Muscle layer of colon (tissue), 2 donors: ENCODE data around the gene RNF212.
"Not testable (repeated sequence)": the region's sequence is repeated elsewhere in the genome, so short reads cannot be mapped to it uniquely, and the experiment has no call there.

Experiments used
- H3K27ac ChIP-seq: one replicate; pipeline ENCODE4 v1.7.0; 2013; ENCODE audit warnings: low read depth, mild to moderate bottlenecking, low read length, moderate library complexity
- H3K27me3 ChIP-seq, 2 donors: one replicate each; pipeline ENCODE4 v1.7.0; 2013; ENCODE audit warnings: low read length in 2 of 2, mild to moderate bottlenecking in 2 of 2; ENCODE audit not compliant: insufficient read depth in 2 of 2, control insufficient read depth in 1 of 2
- H3K36me3 ChIP-seq: one replicate; pipeline ENCODE4 v1.7.0; 2013; ENCODE audit warnings: mild to moderate bottlenecking, low read length; ENCODE audit not compliant: insufficient read depth
- H3K4me1 ChIP-seq: one replicate; pipeline ENCODE4 v1.7.0; 2013; ENCODE audit warnings: mild to moderate bottlenecking, low read length; ENCODE audit not compliant: insufficient read depth
- H3K4me3 ChIP-seq, 2 donors: one replicate each; pipeline ENCODE4 v1.7.0; 2013; ENCODE audit warnings: low read length in 2 of 2, low read depth in 1 of 2, mild to moderate bottlenecking in 1 of 2, moderate library complexity in 1 of 2
- H3K9ac ChIP-seq: one replicate; pipeline ENCODE4 v1.7.0; 2013; ENCODE audit warnings: low read length
- H3K9me3 ChIP-seq: one replicate; pipeline ENCODE4 v1.7.0; 2013; ENCODE audit warnings: mild to moderate bottlenecking, low read length
- donor health status: abdominal sarcoma.
- donor health status: Adenocarcinoma of cecum.

The RNF212 gene

DNA sequence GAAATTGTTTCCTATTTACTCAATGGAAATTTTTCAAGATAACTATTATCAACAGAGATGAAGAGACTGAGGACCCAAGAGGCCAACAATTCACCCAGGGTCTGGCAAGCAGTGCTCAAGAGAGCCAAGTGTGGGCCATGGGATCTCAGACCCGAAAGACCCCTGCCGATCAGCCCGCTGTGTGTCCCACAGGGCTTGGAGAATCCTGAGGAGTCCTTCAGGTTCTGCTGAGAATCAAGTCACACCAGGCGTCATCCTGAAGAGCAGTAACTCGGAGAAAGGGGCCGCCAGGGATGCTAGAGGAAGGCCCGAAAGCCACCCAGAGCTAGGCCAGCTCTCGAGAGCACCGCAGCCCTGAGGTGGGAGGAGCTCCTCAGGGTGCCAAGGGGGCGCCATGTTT is 53.2 kb downstream of the RNF212 start:
- H3K9me3 ChIP-seq: no peaks in the 10 kb centered on the region
- no peaks in the 10 kb centered on the region for H3K4me1 ChIP-seq
- no peak overlapping the region for H3K27ac ChIP-seq
- H3K9ac ChIP-seq: no peak overlapping the region
- no peak overlapping the region for H3K4me3 ChIP-seq
- peaks cover 13 to 47% of the 10 kb centered on the region in 2 donors for H3K27me3 ChIP-seq
- H3K36me3 ChIP-seq: no peaks in the 10 kb centered on the region

DNA sequence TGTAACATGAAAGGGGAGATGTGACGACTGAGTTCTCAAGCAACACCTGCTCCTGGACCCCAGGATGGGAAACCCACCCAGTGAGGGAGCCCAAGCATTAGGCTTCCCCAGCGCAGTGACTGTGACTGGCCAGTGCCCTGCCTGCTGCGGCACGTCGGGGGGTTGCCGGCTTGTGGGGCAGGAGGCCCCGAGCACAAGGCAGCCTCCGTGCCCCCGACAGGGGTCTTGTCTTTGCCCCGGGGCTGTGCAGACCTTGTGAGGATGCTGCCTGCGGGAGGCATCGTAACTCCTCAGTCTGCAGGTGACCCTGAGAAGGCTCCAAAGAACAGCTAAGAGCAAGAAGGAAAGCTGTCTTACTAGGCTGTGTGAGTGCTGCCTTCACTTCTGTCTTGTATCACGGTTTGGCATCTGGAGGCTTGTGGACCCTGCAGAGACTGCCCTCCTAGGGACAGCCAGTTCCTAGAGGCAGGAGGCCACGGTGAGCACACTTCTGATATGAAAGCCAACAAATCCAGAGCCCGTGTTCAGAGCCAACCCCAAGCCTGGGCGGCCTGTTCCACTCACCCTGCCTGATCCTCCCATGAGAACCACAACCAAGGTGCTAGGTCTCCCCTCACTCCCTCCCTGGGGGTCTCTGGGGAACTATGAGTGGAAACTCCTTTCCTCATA is 54.2 kb downstream of the RNF212 start:
- Histone ChIP-seq H3K9me3 (no peaks in the 10 kb centered on the region), H3K4me3 (no peak overlapping the region), H3K27ac (no peak overlapping the region), H3K4me1 (no peaks in the 10 kb centered on the region), H3K27me3 (peaks cover 13 to 48% of the 10 kb centered on the region in 2 donors), H3K36me3 (no peaks in the 10 kb centered on the region), H3K9ac (no peak overlapping the region)

GRCh38 chr4:1058198-1058996 is 55.0 kb downstream of the RNF212 start:
- Histone ChIP-seq H3K4me3 (no peak overlapping the region), H3K9me3 (no peaks in the 10 kb centered on the region), H3K27ac (no peak overlapping the region), H3K27me3 (peaks cover 13 to 51% of the 10 kb centered on the region in 2 donors), H3K9ac (no peak overlapping the region), H3K36me3 (no peaks in the 10 kb centered on the region), H3K4me1 (no peaks in the 10 kb centered on the region)

- no peaks in the 10 kb centered on the region for H3K36me3 ChIP-seq
- no peaks in the 10 kb centered on the region for H3K4me1 ChIP-seq
- H3K9me3 ChIP-seq: no peaks in the 10 kb centered on the region
- no peak overlapping the region for H3K4me3 ChIP-seq
- no peak overlapping the region for H3K27ac ChIP-seq
- H3K9ac ChIP-seq: no peak overlapping the region
- H3K27me3 ChIP-seq: peaks cover 18 to 61% of the 10 kb centered on the region in 2 donors
Measured at GRCh38 chr4:1057403-1057745, 56.0 kb downstream of the RNF212 start.

DNA sequence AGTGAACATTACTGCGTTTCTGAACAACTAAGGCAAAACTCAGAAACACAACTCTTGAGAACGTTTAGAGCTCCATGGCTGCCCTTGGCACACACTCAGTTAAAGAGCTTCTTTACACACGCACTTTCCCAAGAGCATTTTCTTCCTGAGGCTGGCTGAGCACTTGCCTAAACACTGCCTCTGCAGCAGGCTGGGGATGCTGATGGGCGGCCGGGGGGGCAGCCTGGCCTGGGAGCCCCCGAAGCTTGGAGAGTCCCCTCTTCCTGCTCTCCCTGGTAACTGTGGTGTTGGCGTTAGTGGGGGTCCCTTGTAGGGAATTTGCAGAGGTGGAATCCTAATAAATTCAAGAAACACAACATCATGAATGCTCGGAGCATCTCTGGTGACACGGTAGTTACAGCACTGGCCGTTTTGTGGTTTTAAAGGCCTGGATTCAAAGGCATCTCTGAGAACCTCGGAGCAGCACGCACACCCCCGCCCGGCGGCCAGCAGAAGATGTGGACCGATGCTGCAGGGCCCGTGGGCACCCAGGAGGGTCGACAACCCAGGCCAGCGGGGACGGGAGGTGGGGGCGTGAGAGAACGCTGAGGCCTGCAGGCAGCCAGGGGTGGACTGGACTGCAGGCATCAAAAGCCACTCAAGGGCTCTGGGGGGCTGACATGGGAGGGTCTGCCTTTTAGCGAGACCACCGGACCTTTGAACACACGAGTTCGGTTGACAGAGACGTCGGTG is 56.5 kb downstream of the RNF212 start:
- Histone ChIP-seq H3K9me3 (no peaks in the 10 kb centered on the region), H3K4me3 (no peak overlapping the region), H3K36me3 (no peaks in the 10 kb centered on the region), H3K4me1 (no peaks in the 10 kb centered on the region), H3K27ac (no peak overlapping the region), H3K9ac (no peak overlapping the region), H3K27me3 (peaks cover 18 to 66% of the 10 kb centered on the region in 2 donors)

DNA sequence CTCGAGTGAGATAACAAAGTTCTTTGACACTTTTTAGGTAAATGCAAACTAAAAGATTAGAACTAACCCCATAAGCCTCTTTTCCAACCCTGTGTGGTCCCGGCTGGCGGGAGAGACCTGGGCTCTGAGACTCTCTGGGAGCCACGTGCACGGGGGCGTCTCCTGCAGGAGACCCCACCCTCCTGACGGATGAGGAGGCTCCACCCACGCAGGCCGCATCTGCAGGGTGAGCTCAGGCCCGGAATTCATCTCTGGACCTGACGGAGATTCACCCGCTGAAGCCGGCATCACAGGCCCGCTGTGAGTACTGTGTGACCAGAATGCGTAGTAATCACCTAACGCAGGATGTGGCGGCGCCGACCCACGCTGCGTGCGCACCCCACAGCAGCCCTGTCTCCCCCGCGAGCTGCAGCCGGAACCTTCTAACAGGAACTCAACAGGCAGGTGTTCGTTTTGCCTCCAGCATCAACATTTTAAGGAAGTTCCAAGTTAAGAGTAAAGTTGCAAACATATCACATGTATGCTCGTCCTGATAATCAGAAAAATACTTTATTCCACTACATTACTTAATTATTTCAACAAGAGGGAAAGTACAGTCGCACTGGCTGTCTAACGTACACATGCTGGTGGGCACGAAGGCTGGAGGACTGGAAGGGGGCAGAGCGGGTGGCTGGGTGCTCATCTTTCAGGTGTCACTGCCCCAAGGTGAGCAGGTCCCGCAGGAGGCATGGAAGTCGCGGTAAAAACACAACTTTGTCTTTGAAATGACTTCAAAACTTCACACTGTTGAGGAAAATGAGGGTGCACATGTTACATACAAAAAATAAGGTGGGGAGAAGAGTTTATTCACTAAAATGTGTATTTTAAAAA is 57.4 kb downstream of the RNF212 start:
- H3K9ac ChIP-seq: no peak overlapping the region
- no peaks in the 10 kb centered on the region for H3K36me3 ChIP-seq
- H3K4me3 ChIP-seq: no peak overlapping the region
- no peaks in the 10 kb centered on the region for H3K4me1 ChIP-seq
- H3K27ac ChIP-seq: no peak overlapping the region
- H3K27me3 ChIP-seq: peaks cover 18 to 66% of the 10 kb centered on the region in 2 donors
- H3K9me3 ChIP-seq: no peaks in the 10 kb centered on the region

- H3K27me3 ChIP-seq: peaks cover 18 to 68% of the 10 kb centered on the region in 2 donors
Measured at GRCh38 chr4:1055243-1055701, 58.1 kb downstream of the RNF212 start.

GRCh38 chr4:1054696-1055242 is 58.6 kb downstream of the RNF212 start:
- peaks cover 18 to 68% of the 10 kb centered on the region in 2 donors for H3K27me3 ChIP-seq
- H3K4me1 ChIP-seq, H3K36me3 ChIP-seq, H3K4me3 ChIP-seq, H3K27ac ChIP-seq, H3K9me3 ChIP-seq, H3K9ac ChIP-seq: not testable (repeated sequence)

More at GRCh38 chr4:1055243-1055701, 58.1 kb downstream of the RNF212 start:
- H3K27ac ChIP-seq, H3K9me3 ChIP-seq, H3K9ac ChIP-seq, H3K4me1 ChIP-seq, H3K4me3 ChIP-seq, H3K36me3 ChIP-seq: not testable (repeated sequence)

GRCh38 chr4:1053891-1054290 is 59.5 kb downstream of the RNF212 start:
- H3K27ac ChIP-seq, H3K4me3 ChIP-seq, H3K36me3 ChIP-seq, H3K9me3 ChIP-seq, H3K4me1 ChIP-seq, H3K9ac ChIP-seq: not testable (repeated sequence)
- peaks cover 18 to 62% of the 10 kb centered on the region in 2 donors for H3K27me3 ChIP-seq

- Histone ChIP-seq H3K4me1 (no peaks in the 10 kb centered on the region), H3K27ac (no peak overlapping the region), H3K27me3 (peaks cover 18 to 55% of the 10 kb centered on the region in 2 donors), H3K9ac (no peak overlapping the region), H3K36me3 (no peaks in the 10 kb centered on the region), H3K9me3 (no peaks in the 10 kb centered on the region), H3K4me3 (no peak overlapping the region)
Measured at GRCh38 chr4:1053080-1053661, 60.2 kb downstream of the RNF212 start.
